Neural progenitor cell (in vitro differentiated cells): ENCODE data around the gene NFS1. TPM values are rescaled to one million over a fixed set of nuclear protein-coding genes. Genes with fewer than 3 reads are reported as not detected.
A peak's percentile ranks its signal among the peaks of the same experiment; 100 is the strongest.

ENCODE experiments used
- DNase-seq: peaks from one replicate; pipeline ENCODE4 v3.0.0-alpha.2; 2016; ENCODE audit warnings: low spot score
- H2AFZ ChIP-seq: fragments of 200-600 bp; sonication (generic); replicated peaks from 2 replicates; pipeline ENCODE4 v1.6.1; 2016; ENCODE audit warnings: antibody characterized with exemption
- H3F3A ChIP-seq: fragments of 200-600 bp; sonication (generic); 2 replicates; pipeline ENCODE4 v1.6.1; 2016; ENCODE audit warnings: antibody characterized with exemption, low read depth
- H3K27ac ChIP-seq: fragments of 200-600 bp; sonication (generic); 2 replicates; pipeline ENCODE4 v1.5.1; 2016; ENCODE audit warnings: mild to moderate bottlenecking
- H3K27me3 ChIP-seq: fragments of 200-600 bp; sonication (generic); 2 replicates; pipeline ENCODE4 v1.6.1; 2016; ENCODE audit warnings: mild to moderate bottlenecking, moderate library complexity
- H3K36me3 ChIP-seq: fragments of 200-600 bp; sonication (generic); 2 replicates; pipeline ENCODE4 v1.5.1; 2016
- H3K4me1 ChIP-seq: fragments of 200-600 bp; sonication (generic); 2 replicates; pipeline ENCODE4 v1.6.1; 2016; ENCODE audit warnings: mixed run types
- H3K4me2 ChIP-seq: fragments of 200-600 bp; sonication (generic); 2 replicates; pipeline ENCODE4 v1.6.1; 2016
- H3K4me3 ChIP-seq: fragments of 200-600 bp; sonication (generic); 2 replicates; pipeline ENCODE4 v1.5.1; 2016
- H3K79me2 ChIP-seq: fragments of 200-600 bp; sonication (generic); 2 replicates; pipeline ENCODE4 v1.6.1; 2016; ENCODE audit warnings: low read depth
- H3K9ac ChIP-seq: fragments of 200-600 bp; sonication (generic); 2 replicates; pipeline ENCODE4 v1.6.1; 2016
- H3K9me3 ChIP-seq: fragments of 200-600 bp; sonication (generic); 2 replicates; pipeline ENCODE4 v1.5.1; 2016; ENCODE audit warnings: low read depth
- H4K20me1 ChIP-seq: fragments of 200-600 bp; sonication (generic); 2 replicates; pipeline ENCODE4 v1.6.1; 2016; ENCODE audit warnings: low read depth
- H3K27ac Mint-ChIP-seq: 3 replicates; pipeline ENCODE4 v1.8.0; 2021; ENCODE audit warnings: mixed read lengths
- H3K27me3 Mint-ChIP-seq: 2 replicates; pipeline ENCODE4 v1.8.0; 2022; ENCODE audit warnings: low read depth, mild to moderate bottlenecking, inconsistent platforms, moderate library complexity, mixed read lengths; ENCODE audit not compliant: insufficient read depth
- H3K36me3 Mint-ChIP-seq: 3 replicates; pipeline ENCODE4 v1.8.0; 2021; ENCODE audit warnings: mixed read lengths
- H3K4me1 Mint-ChIP-seq: 3 replicates; pipeline ENCODE4 v1.8.0; 2021; ENCODE audit warnings: mixed read lengths
- H3K4me3 Mint-ChIP-seq: 3 replicates; pipeline ENCODE4 v1.8.0; 2021; ENCODE audit warnings: mild to moderate bottlenecking, moderate library complexity, mixed read lengths
- H3K9me3 Mint-ChIP-seq: 3 replicates; pipeline ENCODE4 v1.8.0; 2020; ENCODE audit warnings: mixed read lengths
- EZH2 ChIP-seq: fragments of 200-600 bp; sonication (generic); IDR thresholded peaks from 2 replicates; pipeline ENCODE4 v1.6.1; 2017; ENCODE audit warnings: antibody characterized with exemption, mild to moderate bottlenecking, moderate library complexity
- EZH2phosphoT487 ChIP-seq: fragments of 200-600 bp; sonication (generic); IDR thresholded peaks from 2 replicates; pipeline ENCODE4 v1.6.1; 2017; ENCODE audit warnings: antibody characterized with exemption
- total RNA-seq: library from RNA; depleted of rRNA; stranded (reverse); fragments of >200 nt; gene quantifications from 2 replicates; pipeline ENCODE4 v1.2.3, GENCODE V29; 2015; ENCODE audit warnings: low replicate concordance
- TF ChIP-seq, protein P1 (sequence below): fragments of 200-600 bp; sonication (generic); IDR thresholded peaks from 2 replicates; pipeline ENCODE4 v1.5.1; 2017; ENCODE audit warnings: antibody characterized with exemption, mild to moderate bottlenecking

The NFS1 gene
- total RNA-seq, 1 donor from 2014 or later, result 21.7 TPM

DNA sequence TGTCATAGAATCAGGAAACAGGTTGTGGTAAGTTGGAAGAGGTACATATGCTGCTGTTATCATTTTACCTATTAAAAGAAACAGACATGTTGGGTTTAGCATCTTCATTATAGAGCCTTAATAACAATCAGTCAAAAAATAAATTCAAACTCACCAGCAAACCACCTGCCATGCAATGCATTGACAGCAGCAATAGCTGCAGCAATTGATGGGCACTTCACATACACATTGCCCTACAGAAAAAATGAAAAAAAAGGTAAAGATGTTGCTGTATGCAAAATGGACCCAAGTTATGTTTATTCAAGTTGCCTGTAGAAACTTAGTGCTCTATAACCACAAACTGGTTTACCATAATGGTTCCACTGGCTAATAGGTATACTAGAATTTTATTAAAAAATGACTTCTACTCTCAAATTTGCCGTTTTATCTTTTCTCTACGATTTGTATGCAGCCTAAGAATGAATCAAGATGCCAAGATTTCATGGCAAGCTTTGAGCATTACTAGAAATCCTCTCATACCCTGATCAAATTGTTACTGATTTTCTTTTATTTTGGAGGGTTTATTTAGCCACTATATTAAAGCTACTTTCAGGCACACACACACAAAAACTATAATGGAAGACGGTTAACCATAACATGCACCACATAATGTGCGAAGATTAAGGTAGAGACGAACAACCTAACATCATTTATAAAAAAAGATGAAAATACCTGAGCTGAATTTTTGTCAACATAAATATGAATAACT lies 5.5 kb upstream of the NFS1 start:
- Histone ChIP-seq H3K79me2 (peaks cover 62% of the 10 kb centered on the region), H4K20me1 (peaks cover 71% of the 10 kb centered on the region), H3K4me1 (peaks cover 7% of the 10 kb centered on the region), H3K4me3 (no peak overlapping the region), H2AFZ (no peak overlapping the region), H3K27ac (no peak overlapping the region), H3K9ac (no peak overlapping the region), H3K27me3 (no peaks in the 10 kb centered on the region), H3K4me2 (no peak overlapping the region), H3K9me3 (no peaks in the 10 kb centered on the region), H3K36me3 (peaks cover 40% of the 10 kb centered on the region), H3F3A (peaks cover 100% of the 10 kb centered on the region)
- no peak for TF ChIP-seq EZH2phosphoT487
- TF ChIP-seq, protein P1, sequence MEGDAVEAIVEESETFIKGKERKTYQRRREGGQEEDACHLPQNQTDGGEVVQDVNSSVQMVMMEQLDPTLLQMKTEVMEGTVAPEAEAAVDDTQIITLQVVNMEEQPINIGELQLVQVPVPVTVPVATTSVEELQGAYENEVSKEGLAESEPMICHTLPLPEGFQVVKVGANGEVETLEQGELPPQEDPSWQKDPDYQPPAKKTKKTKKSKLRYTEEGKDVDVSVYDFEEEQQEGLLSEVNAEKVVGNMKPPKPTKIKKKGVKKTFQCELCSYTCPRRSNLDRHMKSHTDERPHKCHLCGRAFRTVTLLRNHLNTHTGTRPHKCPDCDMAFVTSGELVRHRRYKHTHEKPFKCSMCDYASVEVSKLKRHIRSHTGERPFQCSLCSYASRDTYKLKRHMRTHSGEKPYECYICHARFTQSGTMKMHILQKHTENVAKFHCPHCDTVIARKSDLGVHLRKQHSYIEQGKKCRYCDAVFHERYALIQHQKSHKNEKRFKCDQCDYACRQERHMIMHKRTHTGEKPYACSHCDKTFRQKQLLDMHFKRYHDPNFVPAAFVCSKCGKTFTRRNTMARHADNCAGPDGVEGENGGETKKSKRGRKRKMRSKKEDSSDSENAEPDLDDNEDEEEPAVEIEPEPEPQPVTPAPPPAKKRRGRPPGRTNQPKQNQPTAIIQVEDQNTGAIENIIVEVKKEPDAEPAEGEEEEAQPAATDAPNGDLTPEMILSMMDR, result no peak
- no peak for TF ChIP-seq EZH2
- peaks cover 3% of the 10 kb centered on the region for H3K27me3 Mint-ChIP-seq
- peaks cover 20% of the 10 kb centered on the region for H3K36me3 Mint-ChIP-seq
- peaks cover 6% of the 10 kb centered on the region for H3K4me1 Mint-ChIP-seq
- no peak for DNase-seq
- no peaks in the 10 kb centered on the region for H3K9me3 Mint-ChIP-seq
- H3K27ac Mint-ChIP-seq, result no peak overlapping the region
- no peak overlapping the region for H3K4me3 Mint-ChIP-seq

DNA sequence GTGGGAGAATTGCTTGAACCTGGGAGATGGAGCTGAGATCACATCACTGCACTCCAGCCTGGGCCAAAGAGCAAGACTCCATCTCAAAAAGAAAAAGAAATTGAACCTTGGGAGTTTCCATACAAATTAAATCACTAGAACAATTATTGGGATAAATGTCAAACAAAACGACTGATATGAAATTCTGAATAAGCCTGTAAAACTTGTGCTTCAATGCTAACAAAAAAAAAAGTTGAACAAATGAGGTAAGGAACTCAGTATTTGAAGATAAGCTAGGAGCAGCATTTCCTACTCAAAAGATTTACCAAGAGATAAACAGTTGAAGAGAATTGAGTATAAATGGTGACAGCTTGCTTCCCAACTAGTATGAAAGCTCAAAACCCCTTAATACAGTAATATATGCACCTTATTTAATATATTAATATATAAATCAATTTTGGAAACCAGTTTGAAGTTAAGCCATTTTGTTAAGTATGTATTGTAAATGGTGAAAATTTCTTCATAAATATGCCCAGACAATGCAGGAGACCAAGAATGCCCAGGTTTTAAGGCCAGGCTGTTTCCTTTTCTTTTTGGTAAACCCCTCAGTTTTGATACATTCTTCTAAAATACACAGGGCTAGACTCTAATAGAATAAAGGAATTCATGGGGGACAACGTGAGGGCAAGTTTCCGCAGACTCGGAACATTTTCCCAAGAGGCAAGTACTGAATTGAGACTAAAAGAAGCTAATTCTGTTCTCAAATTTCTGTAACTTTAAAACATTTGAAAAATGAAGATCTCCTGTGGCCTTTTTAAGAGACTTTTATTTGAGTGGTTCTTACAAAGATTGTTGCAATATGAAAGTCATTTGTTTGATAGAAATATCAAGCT lies 3.9 kb upstream of the NFS1 start:
- Histone ChIP-seq H3K9me3 (no peaks in the 10 kb centered on the region), H3K36me3 (peaks cover 30% of the 10 kb centered on the region), H3K27ac (no peak overlapping the region), H3K27me3 (no peaks in the 10 kb centered on the region), H3K9ac (no peak overlapping the region), H3K4me3 (no peak overlapping the region), H3K4me1 (peaks cover 10% of the 10 kb centered on the region), H4K20me1 (peaks cover 56% of the 10 kb centered on the region), H3F3A (peaks cover 100% of the 10 kb centered on the region), H2AFZ (no peak overlapping the region), H3K4me2 (no peak overlapping the region), H3K79me2 (peaks cover 49% of the 10 kb centered on the region)
- Mint-ChIP-seq H3K4me3 (no peak overlapping the region), H3K9me3 (no peaks in the 10 kb centered on the region), H3K27ac (no peak overlapping the region), H3K4me1 (peaks cover 11% of the 10 kb centered on the region), H3K36me3 (peaks cover 17% of the 10 kb centered on the region), H3K27me3 (peaks cover 6% of the 10 kb centered on the region)
- TF ChIP-seq, protein P1, result no peak
- DNase-seq, result no peak

DNA sequence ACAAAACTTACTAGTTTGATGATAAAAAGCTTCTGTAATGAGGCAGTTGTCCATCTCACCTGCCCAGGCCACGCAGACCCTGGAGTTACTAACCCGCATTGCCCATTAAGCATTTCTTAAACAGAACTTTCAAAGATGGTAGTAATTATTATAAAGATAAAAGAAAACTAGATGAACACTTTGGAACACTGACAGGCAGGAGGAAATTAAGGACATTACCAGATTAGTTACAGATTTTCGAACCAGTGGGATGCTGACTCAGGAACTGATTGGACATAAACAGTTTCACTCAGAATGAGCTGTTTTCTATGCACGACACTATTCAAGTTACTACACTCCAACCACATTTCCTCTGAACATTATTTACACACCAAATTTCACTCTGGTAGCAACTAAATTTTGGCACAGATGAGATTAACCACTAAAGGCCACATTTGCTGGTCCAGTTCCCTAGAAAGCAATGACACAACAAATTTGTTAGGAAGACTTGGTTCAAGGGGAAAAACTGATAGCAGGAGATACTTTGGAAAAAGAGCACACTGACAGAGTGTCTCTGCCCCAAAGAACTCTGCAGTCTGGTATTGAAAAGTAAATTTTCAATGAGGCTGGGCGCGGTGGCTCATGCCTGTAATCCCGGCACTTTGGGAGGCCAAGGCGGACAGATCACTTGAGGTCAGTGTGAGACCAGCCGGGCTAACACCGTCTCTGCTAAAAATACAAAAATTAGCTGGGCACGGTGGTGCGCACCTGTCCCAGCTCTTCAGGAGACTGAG lies 3.1 kb upstream of the NFS1 start:
- peaks cover 50% of the 10 kb centered on the region for H4K20me1 ChIP-seq
- no peak overlapping the region for H3K9ac ChIP-seq
- H3K79me2 ChIP-seq, result peaks cover 41% of the 10 kb centered on the region
- Mint-ChIP-seq H3K9me3 (no peaks in the 10 kb centered on the region), H3K27ac (no peak overlapping the region), H3K27me3 (peaks cover 6% of the 10 kb centered on the region), H3K4me3 (peak overlapping the region; percentile 23), H3K4me1 (peaks cover 20% of the 10 kb centered on the region), H3K36me3 (peaks cover 17% of the 10 kb centered on the region)
- H3K9me3 ChIP-seq, result no peaks in the 10 kb centered on the region
- no peak overlapping the region for H3K4me2 ChIP-seq
- H2AFZ ChIP-seq, result no peak overlapping the region
- H3K4me1 ChIP-seq, result peaks cover 12% of the 10 kb centered on the region
- peaks cover 96% of the 10 kb centered on the region for H3F3A ChIP-seq
- peak overlapping the region; percentile 39 for H3K27ac ChIP-seq
- peaks cover 23% of the 10 kb centered on the region for H3K36me3 ChIP-seq
- no peak for TF ChIP-seq EZH2phosphoT487
- TF ChIP-seq EZH2, result no peak
- TF ChIP-seq, protein P1, result no peak
- H3K4me3 ChIP-seq, result no peak overlapping the region
- no peak for DNase-seq
- H3K27me3 ChIP-seq, result no peaks in the 10 kb centered on the region
